Measurements from ENCODE around the gene IL21R.
A peak's percentile ranks its signal among the peaks of the same experiment; 100 is the strongest.

Gene IL21R

GRCh38 chr16:27401768-27402568 lies at the start of gene IL21R:
IL21R (plus strand) TSS chr16:27402174; CDS start chr16:27430072, 27,898 bp downstream.
- H3K4me1 ChIP-seq (ENCODE audit: control insufficient read depth, insufficient read depth, low read length), result no peaks in the 10 kb centered on the region
- no peaks in the 10 kb centered on the region; the same call in 1 of the 2 replicates for H3K36me3 ChIP-seq (ENCODE audit: control insufficient read depth, insufficient read depth, low read length)
- H3K27me3 ChIP-seq (ENCODE audit: control insufficient read depth, insufficient read depth, low read length), result no peaks in the 10 kb centered on the region
- H3K4me3 ChIP-seq (ENCODE audit: low read length), result no peak within 1 kb of the TSS
- WGBS (ENCODE audit: insufficient coverage, insufficient read length), result no CpG with 5 or more reads among the region's 23 CpGs
- H3K27ac ChIP-seq (ENCODE audit: low read length), result no peak within 1 kb of the TSS
- H3K9me3 ChIP-seq (ENCODE audit: control insufficient read depth, insufficient read depth, low read length), result no peaks in the 10 kb centered on the region
- DNase-seq (ENCODE audit: low read depth, low spot score), result no peak

DNA sequence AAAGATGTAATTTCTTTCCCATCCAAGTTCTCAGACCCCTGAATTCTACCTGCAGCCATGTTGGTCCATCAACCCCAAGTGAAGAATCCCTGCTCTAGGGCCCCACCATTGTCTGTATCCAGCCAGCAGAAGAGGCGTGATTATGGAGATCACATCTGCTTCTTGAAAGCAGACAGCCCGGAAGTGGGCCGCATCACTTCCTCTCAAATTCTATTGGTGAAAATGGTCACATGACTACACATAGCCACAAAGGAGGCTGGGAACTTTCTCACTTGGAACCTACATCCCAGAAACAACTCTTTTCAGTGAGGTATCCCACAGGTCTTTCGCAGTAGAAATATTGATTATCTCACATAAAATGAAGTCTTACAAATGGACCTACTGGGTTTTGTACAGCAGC lies 48.1 kb upstream of the IL21R start:
- no CpG with 5 or more reads among the region's 4 CpGs for WGBS (ENCODE audit: insufficient coverage, insufficient read length)
- no peaks in the 10 kb centered on the region for H3K4me1 ChIP-seq (ENCODE audit: control insufficient read depth, insufficient read depth, low read length)
- H3K9me3 ChIP-seq (ENCODE audit: control insufficient read depth, insufficient read depth, low read length), result no peaks in the 10 kb centered on the region
- no peaks in the 10 kb centered on the region for H3K27me3 ChIP-seq (ENCODE audit: control insufficient read depth, insufficient read depth, low read length)
- no peak overlapping the region for H3K27ac ChIP-seq (ENCODE audit: low read length)
- no peak for DNase-seq (ENCODE audit: low read depth, low spot score)
- no peak overlapping the region for H3K4me3 ChIP-seq (ENCODE audit: low read length)
- H3K36me3 ChIP-seq (ENCODE audit: control insufficient read depth, insufficient read depth, low read length), result 0 out of 2 replicates have a peak, but pooled peaks cover 4% of the 10 kb centered on the region

DNA sequence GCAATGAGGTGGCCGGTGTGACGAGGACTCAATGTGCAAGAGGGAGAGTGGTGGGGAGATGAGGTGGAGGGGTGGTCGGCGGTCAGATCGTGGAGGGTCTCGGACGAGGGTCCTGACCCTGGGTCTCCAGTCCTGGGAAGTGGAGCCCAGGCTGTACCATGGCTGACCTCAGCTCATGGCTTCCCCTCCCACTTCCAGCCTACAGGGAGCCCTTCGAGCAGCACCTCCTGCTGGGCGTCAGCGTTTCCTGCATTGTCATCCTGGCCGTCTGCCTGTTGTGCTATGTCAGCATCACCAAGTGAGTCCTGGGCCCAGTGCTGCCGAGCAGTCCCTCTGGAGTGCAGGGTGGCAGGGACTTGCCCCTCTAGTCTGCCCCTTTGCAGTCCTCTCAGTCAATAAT lies 46.4 kb upstream of the IL21R start:
- no CpG with 5 or more reads among the region's 12 CpGs for WGBS (ENCODE audit: insufficient coverage, insufficient read length)
- H3K4me1 ChIP-seq (ENCODE audit: control insufficient read depth, insufficient read depth, low read length), result no peaks in the 10 kb centered on the region
- no peak overlapping the region for H3K4me3 ChIP-seq (ENCODE audit: low read length)
- DNase-seq (ENCODE audit: low read depth, low spot score), result peak; percentile 41
- no peaks in the 10 kb centered on the region for H3K9me3 ChIP-seq (ENCODE audit: control insufficient read depth, insufficient read depth, low read length)
- no peak overlapping the region for H3K27ac ChIP-seq (ENCODE audit: low read length)
- 0 out of 2 replicates have a peak, but pooled peaks cover 4% of the 10 kb centered on the region for H3K36me3 ChIP-seq (ENCODE audit: control insufficient read depth, insufficient read depth, low read length)
- H3K27me3 ChIP-seq (ENCODE audit: control insufficient read depth, insufficient read depth, low read length), result no peaks in the 10 kb centered on the region

GRCh38 chr16:27356794-27357193 lies 45.2 kb upstream of the IL21R start:
- no peaks in the 10 kb centered on the region for H3K27me3 ChIP-seq (ENCODE audit: control insufficient read depth, insufficient read depth, low read length)
- no peak for DNase-seq (ENCODE audit: low read depth, low spot score)
- H3K27ac ChIP-seq (ENCODE audit: low read length), result no peak overlapping the region
- no peaks in the 10 kb centered on the region for H3K9me3 ChIP-seq (ENCODE audit: control insufficient read depth, insufficient read depth, low read length)
- H3K36me3 ChIP-seq (ENCODE audit: control insufficient read depth, insufficient read depth, low read length), result 0 out of 2 replicates have a peak, but pooled peaks cover 4% of the 10 kb centered on the region
- no CpG with 5 or more reads among the region's 4 CpGs for WGBS (ENCODE audit: insufficient coverage, insufficient read length)
- H3K4me1 ChIP-seq (ENCODE audit: control insufficient read depth, insufficient read depth, low read length), result no peaks in the 10 kb centered on the region
- no peak overlapping the region for H3K4me3 ChIP-seq (ENCODE audit: low read length)

GRCh38 chr16:27359051-27359450 lies 42.9 kb upstream of the IL21R start:
- Histone ChIP-seq H3K36me3 (ENCODE audit: control insufficient read depth, insufficient read depth, low read length) (peaks cover 13% of the 10 kb centered on the region), H3K27ac (ENCODE audit: low read length) (no peak overlapping the region), H3K4me3 (ENCODE audit: low read length) (no peak overlapping the region), H3K27me3 (ENCODE audit: control insufficient read depth, insufficient read depth, low read length) (no peaks in the 10 kb centered on the region), H3K4me1 (ENCODE audit: control insufficient read depth, insufficient read depth, low read length) (no peaks in the 10 kb centered on the region), H3K9me3 (ENCODE audit: control insufficient read depth, insufficient read depth, low read length) (no peaks in the 10 kb centered on the region)
- WGBS (ENCODE audit: insufficient coverage, insufficient read length), result no CpG with 5 or more reads among the region's 4 CpGs
- no peak for DNase-seq (ENCODE audit: low read depth, low spot score)

DNA sequence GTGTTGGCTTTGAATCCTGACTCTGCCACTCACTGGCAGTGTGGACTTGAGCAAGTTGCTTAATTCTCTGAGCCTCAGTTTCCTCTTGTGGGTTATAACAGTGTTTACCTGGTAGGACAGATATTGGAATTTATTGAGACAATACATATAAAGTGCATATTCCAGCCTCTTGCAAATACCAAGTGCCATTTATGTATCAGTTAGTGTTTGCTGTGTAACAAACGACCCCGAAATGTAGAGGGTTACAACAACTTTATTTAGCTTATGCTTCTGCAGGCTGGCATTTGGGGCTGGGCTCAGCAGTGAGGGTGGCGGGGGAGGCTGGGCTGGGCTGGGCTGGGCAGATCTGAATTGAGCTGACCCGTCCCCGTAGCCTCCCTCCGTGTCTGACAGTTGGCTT lies 42.4 kb upstream of the IL21R start:
- H3K9me3 ChIP-seq (ENCODE audit: control insufficient read depth, insufficient read depth, low read length), result no peaks in the 10 kb centered on the region
- no peak overlapping the region for H3K4me3 ChIP-seq (ENCODE audit: low read length)
- DNase-seq (ENCODE audit: low read depth, low spot score), result no peak
- peaks cover 14% of the 10 kb centered on the region for H3K36me3 ChIP-seq (ENCODE audit: control insufficient read depth, insufficient read depth, low read length)
- H3K4me1 ChIP-seq (ENCODE audit: control insufficient read depth, insufficient read depth, low read length), result no peaks in the 10 kb centered on the region
- WGBS (ENCODE audit: insufficient coverage, insufficient read length), result no CpG with 5 or more reads among the region's 6 CpGs
- no peaks in the 10 kb centered on the region for H3K27me3 ChIP-seq (ENCODE audit: control insufficient read depth, insufficient read depth, low read length)
- H3K27ac ChIP-seq (ENCODE audit: low read length), result no peak overlapping the region

GRCh38 chr16:27361987-27362386 lies 40.0 kb upstream of the IL21R start:
- no peak overlapping the region for H3K4me3 ChIP-seq (ENCODE audit: low read length)
- DNase-seq (ENCODE audit: low read depth, low spot score), result no peak
- no peaks in the 10 kb centered on the region for H3K27me3 ChIP-seq (ENCODE audit: control insufficient read depth, insufficient read depth, low read length)
- no peaks in the 10 kb centered on the region for H3K4me1 ChIP-seq (ENCODE audit: control insufficient read depth, insufficient read depth, low read length)
- no peak overlapping the region for H3K27ac ChIP-seq (ENCODE audit: low read length)
- no CpG with 5 or more reads among the region's 3 CpGs for WGBS (ENCODE audit: insufficient coverage, insufficient read length)
- no peaks in the 10 kb centered on the region for H3K9me3 ChIP-seq (ENCODE audit: control insufficient read depth, insufficient read depth, low read length)
- H3K36me3 ChIP-seq (ENCODE audit: control insufficient read depth, insufficient read depth, low read length), result peaks cover 14% of the 10 kb centered on the region

- H3K9me3 ChIP-seq (ENCODE audit: control insufficient read depth, insufficient read depth, low read length), result no peaks in the 10 kb centered on the region
- H3K4me3 ChIP-seq (ENCODE audit: low read length), result no peak overlapping the region
- no peak overlapping the region for H3K27ac ChIP-seq (ENCODE audit: low read length)
- H3K4me1 ChIP-seq (ENCODE audit: control insufficient read depth, insufficient read depth, low read length), result no peaks in the 10 kb centered on the region
- no CpG with 5 or more reads among the region's 16 CpGs for WGBS (ENCODE audit: insufficient coverage, insufficient read length)
- no peak for DNase-seq (ENCODE audit: low read depth, low spot score)
- peaks cover 14% of the 10 kb centered on the region for H3K36me3 ChIP-seq (ENCODE audit: control insufficient read depth, insufficient read depth, low read length)
- H3K27me3 ChIP-seq (ENCODE audit: control insufficient read depth, insufficient read depth, low read length), result no peaks in the 10 kb centered on the region
Measured at GRCh38 chr16:27362570-27363245, 39.3 kb upstream of the IL21R start.

DNA sequence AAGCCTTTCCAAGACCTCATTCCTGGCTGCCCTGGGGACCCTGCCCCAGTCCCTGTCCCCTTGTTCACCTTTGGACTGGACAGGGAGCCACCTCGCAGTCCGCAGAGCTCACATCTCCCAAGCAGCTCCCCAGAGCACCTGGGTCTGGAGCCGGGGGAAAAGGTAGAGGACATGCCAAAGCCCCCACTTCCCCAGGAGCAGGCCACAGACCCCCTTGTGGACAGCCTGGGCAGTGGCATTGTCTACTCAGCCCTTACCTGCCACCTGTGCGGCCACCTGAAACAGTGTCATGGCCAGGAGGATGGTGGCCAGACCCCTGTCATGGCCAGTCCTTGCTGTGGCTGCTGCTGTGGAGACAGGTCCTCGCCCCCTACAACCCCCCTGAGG lies 38.7 kb upstream of the IL21R start:
- no peak for DNase-seq (ENCODE audit: low read depth, low spot score)
- H3K27me3 ChIP-seq (ENCODE audit: control insufficient read depth, insufficient read depth, low read length), result no peaks in the 10 kb centered on the region
- H3K4me1 ChIP-seq (ENCODE audit: control insufficient read depth, insufficient read depth, low read length), result no peaks in the 10 kb centered on the region
- no peaks in the 10 kb centered on the region for H3K9me3 ChIP-seq (ENCODE audit: control insufficient read depth, insufficient read depth, low read length)
- no peak overlapping the region for H3K4me3 ChIP-seq (ENCODE audit: low read length)
- no CpG with 5 or more reads among the region's 5 CpGs for WGBS (ENCODE audit: insufficient coverage, insufficient read length)
- H3K27ac ChIP-seq (ENCODE audit: low read length), result no peak overlapping the region
- peaks cover 14% of the 10 kb centered on the region for H3K36me3 ChIP-seq (ENCODE audit: control insufficient read depth, insufficient read depth, low read length)

DNA sequence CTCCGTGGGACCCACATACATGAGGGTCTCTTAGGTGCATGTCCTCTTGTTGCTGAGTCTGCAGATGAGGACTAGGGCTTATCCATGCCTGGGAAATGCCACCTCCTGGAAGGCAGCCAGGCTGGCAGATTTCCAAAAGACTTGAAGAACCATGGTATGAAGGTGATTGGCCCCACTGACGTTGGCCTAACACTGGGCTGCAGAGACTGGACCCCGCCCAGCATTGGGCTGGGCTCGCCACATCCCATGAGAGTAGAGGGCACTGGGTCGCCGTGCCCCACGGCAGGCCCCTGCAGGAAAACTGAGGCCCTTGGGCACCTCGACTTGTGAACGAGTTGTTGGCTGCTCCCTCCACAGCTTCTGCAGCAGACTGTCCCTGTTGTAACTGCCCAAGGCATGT lies 38.2 kb upstream of the IL21R start:
- peaks cover 14% of the 10 kb centered on the region for H3K36me3 ChIP-seq (ENCODE audit: control insufficient read depth, insufficient read depth, low read length)
- no peaks in the 10 kb centered on the region for H3K4me1 ChIP-seq (ENCODE audit: control insufficient read depth, insufficient read depth, low read length)
- no peak overlapping the region for H3K27ac ChIP-seq (ENCODE audit: low read length)
- WGBS (ENCODE audit: insufficient coverage, insufficient read length), result no CpG with 5 or more reads among the region's 9 CpGs
- H3K27me3 ChIP-seq (ENCODE audit: control insufficient read depth, insufficient read depth, low read length), result no peaks in the 10 kb centered on the region
- H3K9me3 ChIP-seq (ENCODE audit: control insufficient read depth, insufficient read depth, low read length), result no peaks in the 10 kb centered on the region
- no peak for DNase-seq (ENCODE audit: low read depth, low spot score)
- H3K4me3 ChIP-seq (ENCODE audit: low read length), result no peak overlapping the region

Measured in iPS DF 6.9 (cell line).